AML-193 (cell line): Measurements from ENCODE around the gene VOPP1.

Experiments used
- DNase-seq, 2 experiments: peaks; one replicate each; lab custom pipeline; 2025; lab: John Stamatoyannopoulos, UW

Gene VOPP1

DNA sequence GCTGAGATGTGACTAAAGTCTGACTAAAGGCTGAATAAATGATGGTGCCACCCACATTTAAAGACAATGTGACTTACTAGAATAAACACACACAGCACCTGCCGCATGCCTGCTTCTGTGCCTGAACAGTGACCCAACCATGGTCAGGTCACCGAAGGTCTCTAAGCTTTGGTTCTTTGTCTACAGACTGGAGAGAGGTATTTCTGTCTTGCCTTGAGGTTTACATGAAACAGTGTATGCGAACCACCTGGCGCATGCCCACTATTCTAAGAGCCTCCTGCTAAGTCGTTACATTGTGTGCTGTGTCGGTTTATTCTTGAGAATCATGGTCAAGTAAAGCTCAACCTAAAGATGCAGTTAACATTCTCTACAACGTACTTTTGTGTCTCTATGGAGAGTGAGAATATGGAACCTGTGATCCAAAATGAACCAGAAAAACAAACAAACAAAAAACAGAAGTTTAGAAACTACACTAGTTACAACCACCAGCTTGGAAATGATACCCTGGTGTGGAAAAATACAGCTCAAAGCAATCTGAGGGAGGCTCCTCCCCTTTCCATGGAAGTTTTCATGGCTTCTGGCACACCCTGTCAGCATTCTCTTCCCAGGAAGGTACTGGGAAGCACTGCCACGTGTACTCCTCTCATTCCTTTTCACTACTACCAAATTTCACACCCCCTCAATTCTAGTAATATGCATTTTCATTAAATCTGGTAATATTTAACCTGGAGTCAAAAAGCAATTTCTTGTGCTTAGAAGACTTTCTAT is 40.0 kb downstream of the VOPP1 start:
- no peak for DNase-seq

- DNase-seq, result no peak
Observed at GRCh38 chr7:55531536-55531935, 40.8 kb downstream of the VOPP1 start.

DNA sequence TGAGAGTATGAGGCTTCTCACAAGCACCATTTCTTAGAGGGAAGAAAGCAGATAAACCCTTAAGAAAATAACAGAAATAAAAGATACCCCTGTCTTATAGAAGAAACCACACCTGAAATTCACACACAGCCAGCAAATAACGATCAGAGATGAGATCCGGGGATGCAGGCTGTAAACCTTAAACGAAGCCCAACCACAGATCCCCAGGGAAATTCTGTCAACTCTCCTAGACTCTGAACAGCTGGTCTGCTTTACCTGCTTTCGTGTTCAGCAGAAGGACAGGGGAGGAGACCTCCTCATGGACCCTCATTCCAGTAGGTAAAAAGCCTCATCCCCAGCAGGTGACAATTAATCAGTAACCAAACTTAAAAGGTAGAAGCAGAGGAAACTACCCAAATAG is 45.0 kb downstream of the VOPP1 start:
- no peak for DNase-seq

GRCh38 chr7:55526770-55527169 is 45.5 kb downstream of the VOPP1 start:
- DNase-seq, result no peak

DNA sequence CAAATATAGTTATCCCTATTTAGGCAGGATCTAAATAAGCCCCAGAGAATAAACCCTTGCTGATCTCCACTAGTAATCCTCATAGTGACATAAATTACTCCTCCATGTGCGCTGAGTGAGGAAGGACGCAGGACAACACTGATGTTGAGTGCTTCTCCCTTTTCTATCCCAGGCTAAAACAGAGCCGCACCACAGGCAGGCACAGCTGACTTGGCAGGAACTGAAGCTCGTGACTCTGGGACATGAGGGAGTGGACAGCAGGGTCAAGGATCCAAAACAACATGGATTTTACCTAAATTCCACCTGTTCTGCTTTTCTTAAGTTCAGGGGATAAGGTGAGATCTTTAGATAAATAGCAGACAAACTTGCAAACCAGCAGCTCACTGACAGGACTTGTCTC is 46.0 kb downstream of the VOPP1 start:
- no peak for DNase-seq

- DNase-seq, result no peak
Observed at GRCh38 chr7:55524558-55525310, 47.6 kb downstream of the VOPP1 start.

GRCh38 chr7:55523366-55523765 is 48.9 kb downstream of the VOPP1 start:
- DNase-seq, result no peak

- no peak for DNase-seq
Observed at GRCh38 chr7:55521917-55522902, 50.1 kb downstream of the VOPP1 start.

DNA sequence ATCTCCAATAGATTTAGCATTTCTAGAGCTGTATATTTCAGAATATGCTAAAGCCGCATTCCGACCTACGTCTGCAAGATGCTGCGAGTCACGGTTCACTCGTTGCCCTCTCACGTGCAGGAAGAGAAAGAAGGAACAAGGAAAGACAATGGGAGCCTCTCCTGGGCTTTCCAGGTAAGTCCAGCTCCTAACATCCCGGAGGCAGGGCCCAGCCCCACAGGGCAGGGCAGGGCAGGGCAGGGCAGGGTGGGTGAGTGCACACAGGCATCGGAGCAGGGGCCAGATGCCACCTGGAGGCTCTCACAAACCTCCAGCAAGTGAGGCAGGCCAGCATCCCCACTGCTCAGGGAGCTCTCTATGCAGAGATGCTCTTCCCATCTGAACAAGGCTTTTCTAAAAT is 50.8 kb downstream of the VOPP1 start:
- no peak for DNase-seq

- DNase-seq, result no peak
Observed at GRCh38 chr7:55520426-55521140, 51.7 kb downstream of the VOPP1 start.

GRCh38 chr7:55518836-55519235 is 53.5 kb downstream of the VOPP1 start:
- DNase-seq, result no peak

DNA sequence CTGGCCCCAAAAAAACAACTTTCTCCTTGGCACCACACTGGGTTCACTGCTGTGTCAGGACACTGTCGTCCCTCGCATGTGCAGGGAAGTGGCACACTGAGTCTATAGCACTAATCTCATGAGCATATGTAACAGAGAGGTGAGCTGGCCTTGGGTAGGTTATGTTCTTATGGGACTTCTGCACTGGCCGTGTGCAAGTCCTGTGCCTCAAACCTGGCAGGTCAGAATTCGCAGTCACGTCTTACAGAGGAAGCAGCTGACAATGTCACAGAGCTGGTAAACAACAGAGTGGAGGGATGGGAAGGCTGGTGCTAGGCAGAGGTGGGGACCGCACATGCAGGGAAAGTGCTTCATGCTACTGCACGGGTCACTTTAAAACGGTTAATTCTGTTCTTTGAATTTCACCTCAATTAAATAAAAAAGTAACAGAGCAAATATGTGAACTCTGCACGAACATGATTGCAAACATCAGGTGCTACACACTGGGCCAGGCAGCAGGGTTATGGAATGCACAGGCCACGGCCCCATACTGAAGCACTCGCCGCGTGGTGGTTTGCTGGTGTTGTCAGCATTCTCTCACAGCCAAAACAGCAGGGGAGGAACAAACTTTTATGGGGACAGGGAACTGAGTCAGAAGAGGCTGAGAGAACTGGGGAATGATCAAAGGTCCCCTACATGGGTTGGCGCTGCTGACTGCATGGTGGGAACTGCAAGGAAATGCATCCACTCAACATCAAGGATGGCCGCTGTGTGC is 54.2 kb downstream of the VOPP1 start:
- no peak for DNase-seq

- DNase-seq, result no peak
Observed at GRCh38 chr7:55517191-55517633, 55.1 kb downstream of the VOPP1 start.

DNA sequence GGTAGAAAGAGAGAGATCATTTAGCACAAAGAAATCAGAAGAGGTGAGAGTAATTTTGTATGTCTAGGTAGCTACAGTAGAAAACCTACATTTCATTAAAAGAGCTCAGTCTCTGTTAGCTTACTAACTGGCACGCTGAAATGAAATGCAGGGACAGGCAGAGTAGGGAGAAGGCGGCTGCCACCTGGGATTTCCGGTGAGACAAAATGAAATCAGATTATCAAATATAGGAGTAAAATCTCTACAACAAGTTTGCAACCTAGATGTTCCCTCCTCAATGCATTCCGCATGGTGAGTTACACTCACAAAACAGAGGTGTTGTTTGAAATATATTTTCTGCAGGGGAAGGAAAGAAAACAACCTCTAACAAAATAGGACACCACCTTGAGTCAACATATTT is 55.9 kb downstream of the VOPP1 start:
- no peak for DNase-seq

- DNase-seq, result no peak
Observed at GRCh38 chr7:55515569-55516279, 56.6 kb downstream of the VOPP1 start.

DNA sequence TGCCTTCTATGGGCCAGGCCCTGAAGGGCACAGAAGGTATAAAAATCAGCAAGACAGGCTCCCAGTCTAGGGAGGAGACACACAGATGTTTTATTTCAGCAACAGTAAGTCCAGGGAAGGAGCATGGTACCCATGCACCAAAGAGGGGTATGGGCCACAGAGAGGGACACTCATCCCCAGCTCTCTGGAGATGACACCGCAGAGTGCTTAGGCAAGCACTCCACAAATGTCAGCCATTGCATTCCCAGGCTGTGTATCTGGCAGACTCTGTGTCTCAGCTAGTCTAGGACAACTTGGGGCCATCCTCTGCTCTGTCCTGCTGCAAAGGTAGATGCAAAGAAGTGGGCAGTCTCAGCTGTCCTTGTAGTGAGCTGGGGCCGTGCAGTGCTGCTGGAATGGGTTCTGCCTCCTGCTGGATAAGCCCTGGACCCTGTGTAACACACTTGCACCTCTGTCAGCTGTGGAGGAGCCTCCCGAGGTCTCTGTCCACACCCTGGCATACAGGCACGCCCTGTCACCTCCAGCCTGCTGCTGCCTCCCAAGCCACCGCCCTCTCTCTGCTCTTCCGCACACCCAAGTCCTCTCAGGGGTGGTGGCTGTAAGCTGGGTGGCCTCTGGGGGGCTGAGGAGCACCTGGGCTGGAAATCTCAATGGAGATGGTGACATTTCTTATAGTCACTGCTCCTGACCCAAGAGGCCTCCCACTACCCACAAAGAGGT is 57.6 kb downstream of the VOPP1 start:
- no peak for DNase-seq

GRCh38 chr7:55513868-55514267 is 58.4 kb downstream of the VOPP1 start:
- DNase-seq, result no peak

DNA sequence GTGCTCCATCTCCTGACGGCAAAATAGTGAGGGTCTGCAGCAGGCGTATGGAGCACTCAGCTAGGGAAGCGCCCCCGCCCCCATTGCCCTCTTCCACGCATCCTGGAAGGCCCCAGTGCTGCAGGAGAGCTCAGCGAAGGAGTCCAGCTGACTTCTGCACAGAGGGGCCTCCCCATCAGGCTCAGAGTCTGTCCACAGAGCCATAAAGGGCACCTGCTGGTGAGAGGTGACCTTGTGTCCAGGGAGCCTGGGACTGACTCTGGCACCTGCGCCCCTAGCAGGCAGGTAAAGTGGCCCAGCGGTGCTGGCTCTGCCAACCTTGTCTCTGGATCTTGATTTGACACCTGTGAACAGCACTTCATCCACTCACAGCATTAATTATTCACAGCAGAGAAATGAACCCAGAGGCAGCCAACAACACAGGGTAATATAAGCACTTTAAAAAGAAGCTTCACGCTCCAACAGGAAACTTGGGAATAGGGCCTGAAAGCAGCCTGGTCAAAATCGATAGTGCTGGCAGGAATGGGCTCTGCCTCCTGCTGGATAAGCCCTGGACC is 59.6 kb downstream of the VOPP1 start:
- DNase-seq, result no peak

DNA sequence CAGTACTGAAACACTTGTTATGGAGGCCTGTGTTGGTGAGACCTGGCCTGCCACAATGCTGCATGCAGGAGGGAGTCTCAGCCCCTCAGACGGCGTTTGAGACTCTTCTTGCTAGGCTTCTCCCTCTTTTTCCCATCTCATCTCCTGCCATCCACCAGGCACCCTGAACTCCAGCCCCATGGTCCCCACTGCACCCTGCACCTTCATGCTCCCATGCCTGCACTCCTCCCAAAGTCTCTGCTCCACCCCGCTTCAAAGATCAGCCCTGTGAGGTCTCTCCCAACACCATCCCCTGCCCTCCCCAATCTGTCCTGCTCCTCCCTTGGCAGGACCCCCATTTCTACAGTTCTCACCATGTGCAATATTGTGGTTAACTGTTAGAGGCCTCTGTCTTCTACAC is 61.7 kb downstream of the VOPP1 start:
- DNase-seq, result no peak
